SK-N-SH (cell line): ENCODE results near the gene OGFOD2. TPM values are rescaled to one million over a fixed set of nuclear protein-coding genes. Genes with fewer than 3 reads are reported as not detected.

ENCODE experiments used
- CTCF ChIA-PET: fragments of 300-600, 350-600 bp; formaldehyde crosslinking; extraction: SDS; loops from one replicate; lab custom pipeline; 2021; lab: Yijun Ruan, JAX
- POLR2A ChIA-PET: fragments of 350-600 bp; sonication (Branson Sonifier 250); formaldehyde crosslinking; extraction: SDS; loops from one replicate; lab custom pipeline; 2020; ENCODE audit warnings: antibody characterized with exemption, inconsistent platforms; lab: Yijun Ruan, JAX
- DNase-seq: peaks from one replicate; pipeline ENCODE4 v3.0.0; 2012
- H2AFZ ChIP-seq: fragments of 200-600 bp; sonication (generic); 2 replicates; pipeline ENCODE4 v1.8.1; 2016; ENCODE audit warnings: antibody characterized with exemption, mild to moderate bottlenecking, low read depth
- H3F3A ChIP-seq: fragments of 200-600 bp; sonication (generic); replicated peaks from 2 replicates; pipeline ENCODE3; 2016; ENCODE audit warnings: antibody characterized with exemption, mild to moderate bottlenecking; ENCODE audit not compliant: insufficient read depth
- H3K27ac ChIP-seq, 2 experiments: fragments of 200-500 bp in 1 of 2; fragments of 200-600 bp in 1 of 2; sonication (Bioruptor generic) in 1 of 2; sonication (generic), shearing (Covaris generic) in 1 of 2; 2 replicates each; pipeline versions ENCODE4 v1.5.1 to v1.6.1; 2014 to 2016; ENCODE audit warnings: low read depth in 2 of 2, inconsistent platforms in 1 of 2, low read length in 1 of 2, mild to moderate bottlenecking in 1 of 2, mixed read lengths in 1 of 2
- H3K27me3 ChIP-seq: fragments of 200-600 bp; sonication (generic), shearing (Covaris generic); 2 replicates; pipeline ENCODE4 v1.6.1; 2016; ENCODE audit warnings: mixed run types; ENCODE audit not compliant: insufficient read depth
- H3K36me3 ChIP-seq, 2 experiments: fragments of 200-500 bp in 1 of 2; fragments of 200-600 bp in 1 of 2; sonication (Bioruptor generic) in 1 of 2; sonication (generic) in 1 of 2; replicated peaks in 1 of 2; 2 replicates each; pipeline versions ENCODE3 to v1.5.1; 2014 to 2016; ENCODE audit warnings: low read length in 1 of 2, mild to moderate bottlenecking in 1 of 2; ENCODE audit not compliant: insufficient read depth in 2 of 2, control insufficient read depth in 1 of 2
- H3K4me1 ChIP-seq, 2 experiments: fragments of 200-500 bp in 1 of 2; fragments of 200-600 bp in 1 of 2; sonication (Bioruptor generic) in 1 of 2; sonication (generic), shearing (Covaris generic) in 1 of 2; 2 replicates each; pipeline versions ENCODE4 v1.5.1 to v1.6.1; 2014 to 2016; ENCODE audit warnings: low read depth in 1 of 2, low read length in 1 of 2, mixed run types in 1 of 2; ENCODE audit not compliant: insufficient read depth in 2 of 2, control insufficient read depth in 1 of 2
- H3K4me2 ChIP-seq: fragments of 200-600 bp; sonication (generic), shearing (Covaris generic); 2 replicates; pipeline ENCODE4 v1.6.1; 2017; ENCODE audit warnings: mixed run types
- H3K4me3 ChIP-seq, 2 experiments: fragments of 200-500 bp in 1 of 2; fragments of 200-600 bp in 1 of 2; sonication (Bioruptor generic) in 1 of 2; sonication (generic), shearing (Covaris generic) in 1 of 2; 2 replicates each; pipeline versions ENCODE4 v1.5.1 to v1.8.1; 2014 to 2016; ENCODE audit warnings: low read depth in 2 of 2, inconsistent platforms in 1 of 2, low read length in 1 of 2, mild to moderate bottlenecking in 1 of 2, mixed read lengths in 1 of 2, moderate library complexity in 1 of 2
- H3K79me2 ChIP-seq: fragments of 200-600 bp; sonication (generic); 2 replicates; pipeline ENCODE4 v1.8.1; 2017; ENCODE audit warnings: mild to moderate bottlenecking; ENCODE audit not compliant: insufficient read depth
- H3K9ac ChIP-seq: fragments of 200-600 bp; sonication (generic); 2 replicates; pipeline ENCODE4 v1.6.1; 2017; ENCODE audit warnings: mixed run types
- H3K9me2 ChIP-seq: fragments of 200-600 bp; sonication (generic); 2 replicates; pipeline ENCODE4 v1.6.1; 2017; ENCODE audit warnings: mixed run types
- H3K9me3 ChIP-seq: fragments of 200-600 bp; sonication (generic); 2 replicates; pipeline ENCODE4 v1.6.1; 2017; ENCODE audit warnings: mixed run types, mild to moderate bottlenecking, moderate library complexity
- H4K20me1 ChIP-seq: fragments of 200-600 bp; sonication (generic); 2 replicates; pipeline ENCODE4 v1.6.1; 2017; ENCODE audit warnings: mild to moderate bottlenecking, mixed run types; ENCODE audit not compliant: insufficient read depth
- CHD2 ChIP-seq: fragments of 150-350 bp; IDR thresholded peaks from 2 replicates; pipeline ENCODE4 v1.6.1; 2018; ENCODE audit warnings: low read length; ENCODE audit not compliant: partially characterized antibody
- ELF1 ChIP-seq: IDR thresholded peaks from 2 replicates; pipeline ENCODE4 v1.4.0; 2012
- EP300 ChIP-seq, 2 experiments: IDR thresholded peaks; 2 replicates each; pipeline versions ENCODE4 v1.4.0 to v1.6.1; 2012; ENCODE audit warnings: borderline replicate concordance in 1 of 2, low read depth in 1 of 2, low read length in 1 of 2
- EZH2phosphoT487 ChIP-seq: fragments of 200-600 bp; sonication (generic); IDR thresholded peaks from 2 replicates; pipeline ENCODE4 v1.6.1; 2017; ENCODE audit warnings: low read depth, mixed run types, mild to moderate bottlenecking, antibody characterized with exemption, moderate library complexity, borderline replicate concordance
- FOSL2 ChIP-seq: IDR thresholded peaks from 2 replicates; pipeline ENCODE4 v1.4.0; 2012; ENCODE audit warnings: low read depth, mild to moderate bottlenecking, moderate library complexity, borderline replicate concordance
- MXI1 ChIP-seq: IDR thresholded peaks from 2 replicates; pipeline ENCODE4 v1.6.1; 2012; ENCODE audit warnings: mild to moderate bottlenecking, low read depth, low read length, improper control_type of control experiment
- NFIC ChIP-seq: IDR thresholded peaks from 2 replicates; pipeline ENCODE4 v1.4.0; 2012; ENCODE audit warnings: borderline replicate concordance
- RFX5 ChIP-seq: IDR thresholded peaks from 2 replicates; pipeline ENCODE4 v1.6.1; 2012; ENCODE audit warnings: mild to moderate bottlenecking, improper control_type of control experiment, low read length
- RXRA ChIP-seq: IDR thresholded peaks from 2 replicates; pipeline ENCODE4 v1.4.0; 2012; ENCODE audit warnings: low read depth, mild to moderate bottlenecking, borderline replicate concordance
- SMC3 ChIP-seq: IDR thresholded peaks from 2 replicates; pipeline ENCODE4 v1.6.1; 2012; ENCODE audit warnings: low read depth, low read length, improper control_type of control experiment
- TAF1 ChIP-seq: IDR thresholded peaks from 2 replicates; pipeline ENCODE4 v1.6.1; 2012; ENCODE audit warnings: low read depth, mild to moderate bottlenecking, low read length, moderate library complexity, borderline replicate concordance
- TCF12 ChIP-seq: IDR thresholded peaks from 2 replicates; pipeline ENCODE4 v1.4.0; 2012
- TEAD4 ChIP-seq: IDR thresholded peaks from 2 replicates; pipeline ENCODE4 v1.4.0; 2012; ENCODE audit warnings: mild to moderate bottlenecking, borderline replicate concordance; ENCODE audit not compliant: insufficient read depth
- USF2 ChIP-seq: fragments of 150-350 bp; IDR thresholded peaks from 2 replicates; pipeline ENCODE4 v1.6.1; 2017; ENCODE audit warnings: antibody characterized with exemption, low read length, low read depth, borderline replicate concordance
- ZBTB33 ChIP-seq: IDR thresholded peaks from 2 replicates; pipeline ENCODE4 v1.4.0; 2012; ENCODE audit warnings: low read depth, borderline replicate concordance
- WGBS: methylation state at CpG from one replicate; pipeline ENCODE4 v1.1.6; 2017; ENCODE audit warnings: low lambda C conversion rate; 5-methylcytosine and 5-hydroxymethylcytosine counted together
- polyA plus RNA-seq, 3 experiments: library from polyadenylated mRNA; depleted of rRNA; stranded (reverse); fragments of >200 nt; gene quantifications; 2 replicates each; pipeline ENCODE4 v1.2.3, GENCODE V29; 2012
- TF ChIP-seq, protein P1 (sequence below): IDR thresholded peaks from 2 replicates; pipeline ENCODE4 v1.4.0; 2012; ENCODE audit warnings: low read depth
- TF ChIP-seq, protein P2 (sequence below): IDR thresholded peaks from 2 replicates; pipeline ENCODE4; 2012

OGFOD2 gene
- polyA plus RNA-seq, 1 of the 3 experiments (the other 2 are of a cell fraction), result 22.0 TPM

DNA sequence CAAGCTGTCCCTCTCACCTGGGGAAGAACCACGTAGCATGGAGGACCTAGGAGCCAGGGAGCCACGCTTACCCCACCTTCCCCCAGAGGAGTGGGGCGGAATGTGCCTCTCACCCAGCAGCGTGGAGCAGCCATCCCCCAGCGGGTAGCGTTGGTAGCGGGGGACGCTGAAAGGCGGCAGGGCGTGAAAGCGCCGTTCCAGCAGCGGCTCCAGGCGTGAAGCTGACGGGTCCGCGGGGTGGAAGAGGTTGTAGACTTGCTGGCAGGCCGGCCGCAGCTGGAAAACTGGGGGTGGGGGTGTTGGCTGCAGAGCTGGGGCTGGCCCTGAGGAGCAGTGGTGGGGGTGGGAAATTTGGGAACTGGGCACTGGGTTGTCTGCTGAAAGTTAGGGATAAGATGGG is 17.3 kb downstream of the OGFOD2 start:
- no peak overlapping the region for H2AFZ ChIP-seq
- no peak overlapping the region for H3K4me2 ChIP-seq
- H3K4me1 ChIP-seq, result peaks cover 0 to 4% of the 10 kb centered on the region in 2 experiments; a peak in 1 of 4 replicates
- H3K9ac ChIP-seq, result no peak overlapping the region
- H3K36me3 ChIP-seq, result no peaks in the 10 kb centered on the region
- H3K9me3 ChIP-seq, result no peaks in the 10 kb centered on the region
- H3F3A ChIP-seq, result no peaks in the 10 kb centered on the region
- TF ChIP-seq ELF1 (no peak), ZBTB33 (no peak), NFIC (no peak), RXRA (no peak), TCF12 (no peak), EP300 (IDR thresholded peaks at IDR 0.05; ENCODE audit: borderline replicate concordance in 1 of 2, low read depth in 1 of 2, low read length in 1 of 2) (no peak), EZH2phosphoT487 (no peak), SMC3 (no peak), TEAD4 (no peak), FOSL2 (no peak), TAF1 (no peak), RFX5 (no peak), USF2 (no peak), MXI1 (no peak), CHD2 (no peak)
- TF ChIP-seq, protein P1, sequence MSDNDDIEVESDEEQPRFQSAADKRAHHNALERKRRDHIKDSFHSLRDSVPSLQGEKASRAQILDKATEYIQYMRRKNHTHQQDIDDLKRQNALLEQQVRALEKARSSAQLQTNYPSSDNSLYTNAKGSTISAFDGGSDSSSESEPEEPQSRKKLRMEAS, result no peak
- TF ChIP-seq, protein P2, sequence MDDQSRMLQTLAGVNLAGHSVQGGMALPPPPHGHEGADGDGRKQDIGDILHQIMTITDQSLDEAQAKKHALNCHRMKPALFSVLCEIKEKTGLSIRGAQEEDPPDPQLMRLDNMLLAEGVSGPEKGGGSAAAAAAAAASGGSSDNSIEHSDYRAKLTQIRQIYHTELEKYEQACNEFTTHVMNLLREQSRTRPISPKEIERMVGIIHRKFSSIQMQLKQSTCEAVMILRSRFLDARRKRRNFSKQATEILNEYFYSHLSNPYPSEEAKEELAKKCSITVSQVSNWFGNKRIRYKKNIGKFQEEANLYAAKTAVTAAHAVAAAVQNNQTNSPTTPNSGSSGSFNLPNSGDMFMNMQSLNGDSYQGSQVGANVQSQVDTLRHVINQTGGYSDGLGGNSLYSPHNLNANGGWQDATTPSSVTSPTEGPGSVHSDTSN, result no peak
- H3K27me3 ChIP-seq, result no peaks in the 10 kb centered on the region
- no peak for DNase-seq
- 95% methylated on average over 17 of the region's 19 CpGs for WGBS
- ChIA-PET CTCF (interaction anchor here (1.3 kb wide), 1 partner anchor 10 kb away, joined by 3 read pairs; no protein-coding TSS in a partner anchor), POLR2A (interaction anchor here (0.6 kb wide), 1 partner anchor 152 kb away, joined by 3 read pairs; no protein-coding TSS in a partner anchor)
- H3K4me3 ChIP-seq, result no peak overlapping the region
- no peaks in the 10 kb centered on the region for H3K9me2 ChIP-seq
- no peak overlapping the region for H3K27ac ChIP-seq
- H3K79me2 ChIP-seq, result no peaks in the 10 kb centered on the region
- no peaks in the 10 kb centered on the region for H4K20me1 ChIP-seq
